K562 treated with DMSO at 1 percent for 48 hours (cell line): ENCODE measurements around the gene RAMAC. TPM values are rescaled to one million over a fixed set of nuclear protein-coding genes. Genes with fewer than 3 reads are reported as not detected.

Experiments
- total RNA-seq: library from RNA; unstranded; fragments of 300-600 nt; gene quantifications from 2 replicates; pipeline ENCODE4 v1.2.3, GENCODE V29; 2022; ENCODE audit warnings: low replicate concordance; ENCODE audit errors: extremely low read depth

RAMAC gene
- not detected in 2 replicates for total RNA-seq

DNA sequence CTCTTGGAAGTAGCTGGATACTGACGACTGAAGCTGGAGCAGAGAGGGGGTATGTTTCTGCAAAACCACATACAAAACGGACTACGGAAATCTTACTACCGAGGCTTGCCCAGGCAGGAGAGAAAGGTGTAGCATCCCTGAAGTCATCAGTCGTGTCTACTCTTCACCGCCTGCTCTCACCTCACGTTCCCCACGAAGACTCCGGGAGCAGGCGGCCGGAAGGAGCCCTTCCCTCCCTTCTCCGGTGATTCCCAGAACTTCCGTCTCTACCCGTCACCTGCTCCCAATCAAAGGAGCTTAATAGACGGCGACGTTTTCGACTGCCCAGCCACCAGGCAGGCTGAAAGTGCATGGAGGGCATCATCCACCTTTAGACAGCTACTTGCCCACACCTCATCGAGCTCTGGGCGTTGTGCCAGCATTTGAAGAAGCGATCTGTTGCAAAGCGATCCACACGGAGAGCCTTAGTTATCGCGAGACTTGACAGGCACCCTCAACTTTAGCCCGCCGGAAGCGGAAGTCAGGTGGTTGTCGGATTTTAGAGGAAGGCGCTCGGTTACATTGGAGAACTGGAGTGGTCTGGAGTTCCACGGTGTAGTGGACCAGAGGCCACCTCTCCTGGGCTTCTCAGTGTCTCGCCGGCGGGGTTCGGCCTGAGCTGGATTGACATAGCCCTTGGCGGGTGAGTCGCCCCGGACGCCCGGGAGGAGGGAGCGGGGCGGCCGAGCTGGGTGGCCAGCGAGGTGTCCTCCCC is at the start of gene RAMAC:
Gene RAMAC (plus strand): TSS at position 523 of the 754 bp plus-strand sequence. CDS start 2,809 bp downstream, outside the sequence.

DNA sequence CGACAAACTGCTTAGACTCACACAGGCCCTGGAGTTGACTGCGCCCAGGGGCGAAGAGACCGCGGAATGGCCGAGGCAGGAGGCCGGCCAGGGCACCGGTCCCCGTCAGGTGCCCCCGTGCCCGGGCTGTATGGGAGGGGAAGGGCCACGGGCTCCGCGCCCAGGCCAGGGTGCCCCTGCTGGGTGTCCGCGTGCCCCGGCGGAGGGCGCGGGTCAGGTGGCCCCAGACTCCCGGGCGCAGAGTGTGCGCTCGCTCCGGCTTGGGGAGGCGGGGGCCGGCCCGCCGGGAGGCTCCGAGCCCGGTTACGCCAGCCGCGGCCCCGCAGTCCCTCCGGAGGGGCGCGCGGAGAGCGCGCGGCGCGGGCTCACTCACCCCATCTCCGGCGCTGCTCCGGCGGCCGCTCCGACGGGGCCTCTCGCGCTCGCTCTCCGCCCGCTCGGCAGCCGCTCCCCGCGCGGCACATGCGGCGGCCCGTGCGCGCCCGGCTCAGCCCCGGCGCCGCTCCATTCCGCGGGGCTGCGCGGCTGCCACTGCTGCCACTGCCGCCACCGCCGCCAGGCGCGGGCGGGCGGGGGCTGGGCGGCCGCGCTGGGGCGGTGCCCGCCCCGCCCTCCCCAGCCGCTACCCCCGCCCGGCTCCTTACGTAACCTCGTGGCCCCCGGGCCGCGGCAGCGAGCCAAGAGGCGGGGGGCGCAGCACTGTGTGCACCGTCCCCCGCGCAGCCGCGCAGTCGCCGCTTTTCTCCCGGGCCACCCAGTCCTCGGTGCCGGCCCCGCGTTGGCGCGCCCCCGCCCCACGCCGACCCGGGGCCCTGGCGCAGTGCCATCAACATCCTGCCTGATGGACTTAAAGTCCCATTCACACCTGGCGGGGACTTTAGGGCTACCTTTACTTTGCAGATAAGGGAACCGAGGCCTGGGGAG is 33.6 kb upstream of the RAMAC start, which contains the start of gene HOMER2:
Gene HOMER2 (minus strand): TSS at position 563 of the 924 bp plus-strand sequence. CDS start 185 bp downstream, at position 378.

GRCh38 chr15:83011271-83012075 is 25.5 kb downstream of the RAMAC start, which contains the start of gene C15orf40:
Gene C15orf40 (minus strand): TSS chr15:83011639. CDS start chr15:83011607, 32 bp downstream.

Other genes with a start within 250 kb of the RAMAC start
- not detected in 2 replicates for gene FSD2, start 180.1 kb upstream of the RAMAC start, total RNA-seq
- not detected in 2 replicates for gene WHAMM, start 176.6 kb upstream of the RAMAC start, total RNA-seq
- not detected in 2 replicates for gene HOMER2, start 33.5 kb upstream of the RAMAC start, total RNA-seq
- not detected in 2 replicates for gene C15orf40, start 25.4 kb downstream of the RAMAC start, total RNA-seq
- not detected in 2 replicates for gene BTBD1, start 81.0 kb downstream of the RAMAC start, total RNA-seq
- gene TM6SF1, start 121.4 kb downstream of the RAMAC start, total RNA-seq, result not detected in 2 replicates
- gene HDGFL3, start 221.6 kb downstream of the RAMAC start, total RNA-seq, result not detected in 2 replicates